ENCODE data around the gene ZMYND8.

ZMYND8 gene

DNA sequence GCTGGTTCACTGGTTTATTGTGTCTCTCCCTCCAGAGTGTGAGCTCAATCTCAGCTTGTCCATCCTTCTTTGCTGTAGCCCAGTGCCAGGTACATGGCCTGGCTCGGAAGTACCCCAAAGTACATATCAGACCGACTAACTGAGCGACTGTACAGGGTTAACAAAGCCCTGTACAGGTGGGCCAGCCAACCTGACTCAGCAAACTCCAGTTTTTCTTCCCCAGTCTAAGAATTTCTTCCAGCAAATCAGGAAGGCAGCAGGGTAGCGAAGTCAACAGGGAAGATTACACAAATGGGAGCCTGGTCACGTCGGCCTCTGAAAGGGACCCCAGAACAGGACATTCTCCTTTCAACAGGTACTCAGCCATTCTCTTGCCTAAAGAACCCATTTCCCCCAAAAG lies 31.3 kb downstream of the ZMYND8 start:
- H3K79me2 ChIP-seq (ENCODE audit: low read length) = peaks cover 100% of the 10 kb centered on the region
- peaks cover 3% of the 10 kb centered on the region; the same call in 1 of the 2 replicates for H3K36me3 ChIP-seq (replicated peaks; ENCODE audit: insufficient read depth, low read length)
- H3K9ac ChIP-seq (ENCODE audit: low read length) = no peak overlapping the region
- H3K27ac ChIP-seq (ENCODE audit: low read length) = no peak overlapping the region
- peaks cover 29% of the 10 kb centered on the region for H4K20me1 ChIP-seq (ENCODE audit: insufficient read depth, low read length)
- TF ChIP-seq, protein P1, sequence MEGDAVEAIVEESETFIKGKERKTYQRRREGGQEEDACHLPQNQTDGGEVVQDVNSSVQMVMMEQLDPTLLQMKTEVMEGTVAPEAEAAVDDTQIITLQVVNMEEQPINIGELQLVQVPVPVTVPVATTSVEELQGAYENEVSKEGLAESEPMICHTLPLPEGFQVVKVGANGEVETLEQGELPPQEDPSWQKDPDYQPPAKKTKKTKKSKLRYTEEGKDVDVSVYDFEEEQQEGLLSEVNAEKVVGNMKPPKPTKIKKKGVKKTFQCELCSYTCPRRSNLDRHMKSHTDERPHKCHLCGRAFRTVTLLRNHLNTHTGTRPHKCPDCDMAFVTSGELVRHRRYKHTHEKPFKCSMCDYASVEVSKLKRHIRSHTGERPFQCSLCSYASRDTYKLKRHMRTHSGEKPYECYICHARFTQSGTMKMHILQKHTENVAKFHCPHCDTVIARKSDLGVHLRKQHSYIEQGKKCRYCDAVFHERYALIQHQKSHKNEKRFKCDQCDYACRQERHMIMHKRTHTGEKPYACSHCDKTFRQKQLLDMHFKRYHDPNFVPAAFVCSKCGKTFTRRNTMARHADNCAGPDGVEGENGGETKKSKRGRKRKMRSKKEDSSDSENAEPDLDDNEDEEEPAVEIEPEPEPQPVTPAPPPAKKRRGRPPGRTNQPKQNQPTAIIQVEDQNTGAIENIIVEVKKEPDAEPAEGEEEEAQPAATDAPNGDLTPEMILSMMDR (IDR thresholded peaks at IDR 0.05; ENCODE audit: low read length) = no peak
- TF ChIP-seq EZH2phosphoT487 (IDR thresholded peaks at IDR 0.05; ENCODE audit: low read length) (no peak), EZH2 (optimal IDR thresholded peaks at IDR 0.05; ENCODE audit: low read depth, low read length) (no peak)
- H3F3A ChIP-seq (ENCODE audit: insufficient read depth, low read length) = no peaks in the 10 kb centered on the region
- H3K4me3 ChIP-seq (ENCODE audit: low read length) = no peak overlapping the region
- H3K4me1 ChIP-seq (ENCODE audit: low read length) = no peaks in the 10 kb centered on the region
- H3K4me2 ChIP-seq (ENCODE audit: low read depth, low read length) = no peak overlapping the region
- no peaks in the 10 kb centered on the region for H3K27me3 ChIP-seq (replicated peaks; ENCODE audit: insufficient read depth, low read length)
- H2AFZ ChIP-seq (ENCODE audit: low read length) = no peak overlapping the region
- DNase-seq = no peak
- H3K9me2 ChIP-seq (replicated peaks; ENCODE audit: insufficient read depth, low read length) = no peaks in the 10 kb centered on the region
- no peaks in the 10 kb centered on the region for H3K9me3 ChIP-seq (replicated peaks; ENCODE audit: insufficient read depth, low read length)

DNA sequence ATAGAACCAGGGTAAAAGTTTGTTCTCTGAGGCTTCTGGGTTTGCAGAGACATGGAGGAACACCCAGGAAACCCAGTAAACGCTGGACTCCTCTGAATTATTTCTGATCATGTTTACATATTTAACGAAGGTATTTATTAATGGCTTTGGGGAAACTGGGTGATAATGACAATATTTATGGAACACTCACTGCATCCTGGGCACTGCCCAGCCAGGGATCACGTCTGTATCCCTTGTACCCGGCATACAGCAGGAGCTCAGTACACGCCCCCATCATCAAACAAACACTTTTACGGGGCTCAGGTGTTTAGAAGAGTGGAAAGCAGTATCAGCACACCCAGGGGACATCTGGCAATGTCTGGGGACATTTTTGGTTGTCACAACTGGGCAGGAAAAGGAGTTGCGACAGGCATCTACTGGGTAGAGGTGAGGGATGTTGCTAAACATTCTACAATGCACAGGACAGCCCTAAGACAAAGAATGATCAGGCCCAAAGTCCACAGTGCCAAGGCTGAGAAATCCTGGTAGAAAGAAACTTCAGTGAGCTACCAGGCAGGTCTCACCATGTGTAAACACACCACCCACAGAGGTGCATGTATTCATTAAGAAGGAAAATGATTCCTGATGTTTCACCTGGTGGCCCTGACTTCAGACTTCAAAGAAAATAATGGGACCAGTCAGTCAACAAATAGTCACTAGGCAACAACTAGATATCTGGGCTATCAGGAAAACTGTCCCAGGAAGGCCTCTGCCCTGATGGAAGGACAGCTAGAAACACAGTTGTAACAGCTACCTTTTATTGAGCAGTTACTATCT lies 35.3 kb downstream of the ZMYND8 start:
- Histone ChIP-seq H3K4me2 (ENCODE audit: low read depth, low read length) (no peak overlapping the region), H3K9me3 (replicated peaks; ENCODE audit: insufficient read depth, low read length) (no peaks in the 10 kb centered on the region), H4K20me1 (ENCODE audit: insufficient read depth, low read length) (peaks cover 47% of the 10 kb centered on the region), H3F3A (ENCODE audit: insufficient read depth, low read length) (no peaks in the 10 kb centered on the region), H3K27me3 (replicated peaks; ENCODE audit: insufficient read depth, low read length) (no peaks in the 10 kb centered on the region), H3K79me2 (ENCODE audit: low read length) (peaks cover 100% of the 10 kb centered on the region), H3K36me3 (replicated peaks; ENCODE audit: insufficient read depth, low read length) (peaks cover 3% of the 10 kb centered on the region; the same call in 1 of the 2 replicates), H3K9me2 (replicated peaks; ENCODE audit: insufficient read depth, low read length) (no peaks in the 10 kb centered on the region), H3K27ac (ENCODE audit: low read length) (no peak overlapping the region), H3K4me3 (ENCODE audit: low read length) (no peak overlapping the region), H3K9ac (ENCODE audit: low read length) (no peak overlapping the region), H2AFZ (ENCODE audit: low read length) (no peak overlapping the region), H3K4me1 (ENCODE audit: low read length) (no peaks in the 10 kb centered on the region)
- DNase-seq = no peak
- TF ChIP-seq, protein P1 (IDR thresholded peaks at IDR 0.05; ENCODE audit: low read length) = no peak
- TF ChIP-seq EZH2phosphoT487 (IDR thresholded peaks at IDR 0.05; ENCODE audit: low read length) (no peak), EZH2 (optimal IDR thresholded peaks at IDR 0.05; ENCODE audit: low read depth, low read length) (no peak)

DNA sequence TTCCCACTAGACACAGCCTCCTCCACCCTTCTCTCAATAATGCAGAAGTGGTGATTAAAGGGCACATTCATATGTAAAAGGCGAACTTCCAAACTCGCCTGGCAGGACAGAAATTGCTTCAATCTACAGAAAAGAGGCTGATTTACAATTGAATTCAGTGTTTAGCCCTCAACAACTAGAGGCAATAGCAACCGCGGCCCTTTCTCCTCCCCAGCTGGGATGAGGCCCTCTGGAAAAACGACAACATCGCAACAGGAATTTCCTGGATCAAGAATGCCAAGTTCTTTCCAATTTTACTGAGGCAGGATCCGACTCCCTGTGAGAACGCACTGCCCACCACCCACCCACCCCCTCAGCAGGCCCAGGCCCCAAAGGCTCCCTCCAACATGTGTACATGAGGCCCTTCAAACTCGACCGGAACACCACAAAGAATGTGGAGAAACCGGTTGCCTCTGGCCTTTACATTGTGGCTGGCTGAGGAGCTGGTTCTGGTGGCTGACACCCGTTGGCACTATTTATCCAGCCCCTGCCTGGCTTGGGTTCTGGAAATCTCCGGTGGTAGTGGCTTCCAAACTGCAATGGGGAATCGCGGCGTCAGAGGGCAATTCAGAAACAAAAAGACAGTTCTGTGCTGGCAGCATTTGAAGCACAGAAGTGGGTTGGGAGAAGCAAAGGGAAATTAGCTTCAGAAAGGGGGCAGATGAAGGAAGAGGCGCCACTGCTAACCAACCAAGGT lies 36.8 kb downstream of the ZMYND8 start:
- Histone ChIP-seq H4K20me1 (ENCODE audit: insufficient read depth, low read length) (peaks cover 53% of the 10 kb centered on the region), H3K9ac (ENCODE audit: low read length) (no peak overlapping the region), H3K79me2 (ENCODE audit: low read length) (peaks cover 100% of the 10 kb centered on the region), H3K4me3 (ENCODE audit: low read length) (no peak overlapping the region), H2AFZ (ENCODE audit: low read length) (no peak overlapping the region), H3K9me2 (replicated peaks; ENCODE audit: insufficient read depth, low read length) (no peaks in the 10 kb centered on the region), H3K4me1 (ENCODE audit: low read length) (no peaks in the 10 kb centered on the region), H3K4me2 (ENCODE audit: low read depth, low read length) (no peak overlapping the region), H3K9me3 (replicated peaks; ENCODE audit: insufficient read depth, low read length) (no peaks in the 10 kb centered on the region), H3K27ac (ENCODE audit: low read length) (no peak overlapping the region), H3K36me3 (replicated peaks; ENCODE audit: insufficient read depth, low read length) (0 out of 2 replicates have a peak, but pooled peaks cover 3% of the 10 kb centered on the region), H3K27me3 (replicated peaks; ENCODE audit: insufficient read depth, low read length) (no peaks in the 10 kb centered on the region), H3F3A (ENCODE audit: insufficient read depth, low read length) (no peaks in the 10 kb centered on the region)
- DNase-seq = no peak
- TF ChIP-seq EZH2phosphoT487 (IDR thresholded peaks at IDR 0.05; ENCODE audit: low read length) (no peak), EZH2 (optimal IDR thresholded peaks at IDR 0.05; ENCODE audit: low read depth, low read length) (no peak)
- TF ChIP-seq, protein P1 (IDR thresholded peaks at IDR 0.05; ENCODE audit: low read length) = no peak
